ENCODE data around the gene NABP1. TPM values are rescaled to one million over a fixed set of nuclear protein-coding genes. Genes with fewer than 3 reads are reported as not detected.
A peak's percentile ranks its signal among the peaks of the same experiment; 100 is the strongest.

Gene NABP1
- total RNA-seq, 1 experiment from 2014 or later: 5.8 TPM

DNA sequence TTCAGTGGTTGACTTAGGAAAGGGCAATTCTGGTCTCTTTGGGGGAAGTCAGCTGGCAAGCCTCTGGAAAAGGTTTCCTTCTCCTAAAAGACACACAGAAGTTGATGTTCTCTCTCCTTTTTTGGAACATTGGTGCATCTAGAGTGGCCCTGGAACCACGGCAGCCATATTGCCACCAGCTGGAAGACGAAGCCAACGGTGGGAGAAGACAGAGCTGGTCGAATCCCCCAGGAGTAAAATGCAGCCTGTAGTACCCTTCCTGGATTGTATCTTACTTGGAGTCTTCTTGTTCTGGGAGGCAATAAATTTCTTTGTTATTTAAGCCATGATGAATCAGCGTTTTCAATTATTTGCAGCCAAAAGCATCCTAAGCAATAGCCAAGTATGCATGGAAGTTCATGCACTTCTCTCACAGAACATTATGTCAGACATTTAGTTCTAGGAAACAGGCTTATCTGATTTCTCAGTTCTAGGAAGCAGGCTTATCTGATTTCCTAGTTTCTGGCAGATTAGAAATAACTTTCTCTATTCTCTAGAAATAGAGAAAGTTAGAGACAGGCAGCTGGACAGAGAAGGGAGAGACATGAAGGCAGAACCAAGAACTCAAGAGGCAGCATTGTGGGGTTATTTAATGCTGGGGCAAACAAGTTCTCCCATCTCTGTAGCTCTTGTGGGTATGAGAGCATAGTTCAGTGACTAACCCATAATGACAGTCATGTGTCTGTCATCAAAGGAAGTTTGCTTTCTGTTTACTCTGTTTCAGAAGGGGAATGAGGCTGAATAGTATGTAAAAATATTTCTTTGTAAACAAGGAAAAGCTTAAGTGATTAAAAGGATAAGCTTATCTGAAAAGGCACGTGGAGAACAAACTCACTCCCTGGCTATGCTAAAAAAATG lies 40.5 kb upstream of the NABP1 start:
- ChIA-PET POLR2A (no interaction called here), CTCF (interaction anchor here (1.1 to 1.6 kb wide), 2 partner anchors 54 to 525 kb away, joined by 3 to 4 read pairs; no protein-coding TSS in a partner anchor)
- ATAC-seq: no peak
- Mint-ChIP-seq H3K27ac (peak overlapping the region; percentile 22; the same call in 1 of the 2 replicates), H3K4me1 (peaks cover 18% of the 10 kb centered on the region), H3K36me3 (no peaks in the 10 kb centered on the region; the same call in 1 of the 2 replicates), H3K27me3 (ENCODE audit: low read depth) (peaks cover 4% of the 10 kb centered on the region), H3K4me3 (no peak overlapping the region), H3K9me3 (peaks cover 6% of the 10 kb centered on the region; the same call in 1 of the 2 replicates)
- no peak for TF ChIP-seq MXD4 (CRISPR knock-in tag; IDR thresholded peaks at IDR 0.05; ENCODE audit: borderline replicate concordance)
- TF ChIP-seq, protein P1, sequence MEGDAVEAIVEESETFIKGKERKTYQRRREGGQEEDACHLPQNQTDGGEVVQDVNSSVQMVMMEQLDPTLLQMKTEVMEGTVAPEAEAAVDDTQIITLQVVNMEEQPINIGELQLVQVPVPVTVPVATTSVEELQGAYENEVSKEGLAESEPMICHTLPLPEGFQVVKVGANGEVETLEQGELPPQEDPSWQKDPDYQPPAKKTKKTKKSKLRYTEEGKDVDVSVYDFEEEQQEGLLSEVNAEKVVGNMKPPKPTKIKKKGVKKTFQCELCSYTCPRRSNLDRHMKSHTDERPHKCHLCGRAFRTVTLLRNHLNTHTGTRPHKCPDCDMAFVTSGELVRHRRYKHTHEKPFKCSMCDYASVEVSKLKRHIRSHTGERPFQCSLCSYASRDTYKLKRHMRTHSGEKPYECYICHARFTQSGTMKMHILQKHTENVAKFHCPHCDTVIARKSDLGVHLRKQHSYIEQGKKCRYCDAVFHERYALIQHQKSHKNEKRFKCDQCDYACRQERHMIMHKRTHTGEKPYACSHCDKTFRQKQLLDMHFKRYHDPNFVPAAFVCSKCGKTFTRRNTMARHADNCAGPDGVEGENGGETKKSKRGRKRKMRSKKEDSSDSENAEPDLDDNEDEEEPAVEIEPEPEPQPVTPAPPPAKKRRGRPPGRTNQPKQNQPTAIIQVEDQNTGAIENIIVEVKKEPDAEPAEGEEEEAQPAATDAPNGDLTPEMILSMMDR (IDR thresholded peaks at IDR 0.05): no peak
- TF ChIP-seq, protein P2, sequence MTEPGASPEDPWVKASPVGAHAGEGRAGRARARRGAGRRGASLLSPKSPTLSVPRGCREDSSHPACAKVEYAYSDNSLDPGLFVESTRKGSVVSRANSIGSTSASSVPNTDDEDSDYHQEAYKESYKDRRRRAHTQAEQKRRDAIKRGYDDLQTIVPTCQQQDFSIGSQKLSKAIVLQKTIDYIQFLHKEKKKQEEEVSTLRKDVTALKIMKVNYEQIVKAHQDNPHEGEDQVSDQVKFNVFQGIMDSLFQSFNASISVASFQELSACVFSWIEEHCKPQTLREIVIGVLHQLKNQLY (CRISPR knock-in tag; IDR thresholded peaks at IDR 0.05): no peak
- no peak for TF ChIP-seq GABPB1 (CRISPR knock-in tag; IDR thresholded peaks at IDR 0.05)
- TF ChIP-seq, protein P3, sequence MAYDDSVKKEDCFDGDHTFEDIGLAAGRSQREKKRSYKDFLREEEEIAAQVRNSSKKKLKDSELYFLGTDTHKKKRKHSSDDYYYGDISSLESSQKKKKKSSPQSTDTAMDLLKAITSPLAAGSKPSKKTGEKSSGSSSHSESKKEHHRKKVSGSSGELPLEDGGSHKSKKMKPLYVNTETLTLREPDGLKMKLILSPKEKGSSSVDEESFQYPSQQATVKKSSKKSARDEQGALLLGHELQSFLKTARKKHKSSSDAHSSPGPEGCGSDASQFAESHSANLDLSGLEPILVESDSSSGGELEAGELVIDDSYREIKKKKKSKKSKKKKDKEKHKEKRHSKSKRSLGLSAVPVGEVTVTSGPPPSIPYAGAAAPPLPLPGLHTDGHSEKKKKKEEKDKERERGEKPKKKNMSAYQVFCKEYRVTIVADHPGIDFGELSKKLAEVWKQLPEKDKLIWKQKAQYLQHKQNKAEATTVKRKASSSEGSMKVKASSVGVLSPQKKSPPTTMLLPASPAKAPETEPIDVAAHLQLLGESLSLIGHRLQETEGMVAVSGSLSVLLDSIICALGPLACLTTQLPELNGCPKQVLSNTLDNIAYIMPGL (CRISPR knock-in tag; IDR thresholded peaks at IDR 0.05): no peak
- TF ChIP-seq, protein P4, sequence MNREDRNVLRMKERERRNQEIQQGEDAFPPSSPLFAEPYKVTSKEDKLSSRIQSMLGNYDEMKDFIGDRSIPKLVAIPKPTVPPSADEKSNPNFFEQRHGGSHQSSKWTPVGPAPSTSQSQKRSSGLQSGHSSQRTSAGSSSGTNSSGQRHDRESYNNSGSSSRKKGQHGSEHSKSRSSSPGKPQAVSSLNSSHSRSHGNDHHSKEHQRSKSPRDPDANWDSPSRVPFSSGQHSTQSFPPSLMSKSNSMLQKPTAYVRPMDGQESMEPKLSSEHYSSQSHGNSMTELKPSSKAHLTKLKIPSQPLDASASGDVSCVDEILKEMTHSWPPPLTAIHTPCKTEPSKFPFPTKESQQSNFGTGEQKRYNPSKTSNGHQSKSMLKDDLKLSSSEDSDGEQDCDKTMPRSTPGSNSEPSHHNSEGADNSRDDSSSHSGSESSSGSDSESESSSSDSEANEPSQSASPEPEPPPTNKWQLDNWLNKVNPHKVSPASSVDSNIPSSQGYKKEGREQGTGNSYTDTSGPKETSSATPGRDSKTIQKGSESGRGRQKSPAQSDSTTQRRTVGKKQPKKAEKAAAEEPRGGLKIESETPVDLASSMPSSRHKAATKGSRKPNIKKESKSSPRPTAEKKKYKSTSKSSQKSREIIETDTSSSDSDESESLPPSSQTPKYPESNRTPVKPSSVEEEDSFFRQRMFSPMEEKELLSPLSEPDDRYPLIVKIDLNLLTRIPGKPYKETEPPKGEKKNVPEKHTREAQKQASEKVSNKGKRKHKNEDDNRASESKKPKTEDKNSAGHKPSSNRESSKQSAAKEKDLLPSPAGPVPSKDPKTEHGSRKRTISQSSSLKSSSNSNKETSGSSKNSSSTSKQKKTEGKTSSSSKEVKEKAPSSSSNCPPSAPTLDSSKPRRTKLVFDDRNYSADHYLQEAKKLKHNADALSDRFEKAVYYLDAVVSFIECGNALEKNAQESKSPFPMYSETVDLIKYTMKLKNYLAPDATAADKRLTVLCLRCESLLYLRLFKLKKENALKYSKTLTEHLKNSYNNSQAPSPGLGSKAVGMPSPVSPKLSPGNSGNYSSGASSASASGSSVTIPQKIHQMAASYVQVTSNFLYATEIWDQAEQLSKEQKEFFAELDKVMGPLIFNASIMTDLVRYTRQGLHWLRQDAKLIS (CRISPR knock-in tag; IDR thresholded peaks at IDR 0.05; ENCODE audit: borderline replicate concordance): no peak
- no peak for DNase-seq (ENCODE audit: low spot score)

DNA sequence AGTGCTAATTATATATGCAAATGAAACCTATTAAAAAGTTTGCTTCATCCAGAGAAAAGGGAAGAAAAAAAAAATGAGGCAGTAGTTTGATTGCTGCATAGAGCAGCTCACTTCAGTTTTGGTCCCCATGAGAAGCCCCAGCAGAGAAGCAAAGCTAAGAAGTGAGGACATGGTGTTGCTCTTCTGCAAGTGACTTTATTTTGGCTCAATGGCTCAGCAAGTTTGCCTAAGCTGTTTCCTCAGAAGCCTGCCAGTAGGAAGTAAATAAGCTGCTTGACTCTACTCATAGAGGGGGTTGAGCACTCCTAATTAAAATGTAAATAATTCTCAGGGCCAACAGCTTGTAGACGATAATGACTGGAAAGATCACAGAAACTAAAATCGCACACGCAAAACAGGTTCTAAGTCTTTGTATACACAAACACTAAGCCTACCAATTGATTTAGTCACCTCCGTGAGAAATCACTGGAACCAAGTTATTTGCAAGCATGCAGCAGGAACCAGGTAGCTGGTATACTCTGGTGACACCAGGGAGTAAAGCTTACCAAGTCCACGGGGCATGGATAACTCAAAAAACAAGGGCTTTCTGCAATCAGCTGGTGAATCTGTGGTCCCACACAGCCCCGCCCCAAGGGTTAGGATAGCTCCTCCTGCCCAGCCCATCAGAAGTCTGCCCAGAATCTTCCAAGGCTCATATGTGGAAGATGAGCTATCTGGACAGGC lies 39.7 kb upstream of the NABP1 start:
- ChIA-PET CTCF (interaction anchor here (0.5 to 1.6 kb wide), 3 partner anchors 53 to 524 kb away, joined by 3 to 4 read pairs (median 3); no protein-coding TSS in a partner anchor), POLR2A (no interaction called here)
- DNase-seq (ENCODE audit: low spot score) (no peak), ATAC-seq (peak; percentile 78)
- Mint-ChIP-seq H3K36me3 (no peaks in the 10 kb centered on the region; the same call in 1 of the 2 replicates), H3K4me3 (no peak overlapping the region), H3K4me1 (peaks cover 18% of the 10 kb centered on the region), H3K9me3 (peaks cover 6% of the 10 kb centered on the region; the same call in 1 of the 2 replicates), H3K27ac (peak overlapping the region; percentile 22; the same call in 1 of the 2 replicates), H3K27me3 (ENCODE audit: low read depth) (peaks cover 4% of the 10 kb centered on the region)
- TF ChIP-seq SOX15 (CRISPR knock-in tag; IDR thresholded peaks at IDR 0.05) (no peak), KAT7 (CRISPR knock-in tag; IDR thresholded peaks at IDR 0.05; ENCODE audit: borderline replicate concordance) (no peak), GRHL2 (CRISPR knock-in tag; IDR thresholded peaks at IDR 0.05; ENCODE audit: insufficient replicate concordance, severe bottlenecking) (no peak), ZNF232 (CRISPR knock-in tag; IDR thresholded peaks at IDR 0.05) (no peak), ATF1 (CRISPR knock-in tag; IDR thresholded peaks at IDR 0.05) (no peak)
- TF ChIP-seq, protein P5, sequence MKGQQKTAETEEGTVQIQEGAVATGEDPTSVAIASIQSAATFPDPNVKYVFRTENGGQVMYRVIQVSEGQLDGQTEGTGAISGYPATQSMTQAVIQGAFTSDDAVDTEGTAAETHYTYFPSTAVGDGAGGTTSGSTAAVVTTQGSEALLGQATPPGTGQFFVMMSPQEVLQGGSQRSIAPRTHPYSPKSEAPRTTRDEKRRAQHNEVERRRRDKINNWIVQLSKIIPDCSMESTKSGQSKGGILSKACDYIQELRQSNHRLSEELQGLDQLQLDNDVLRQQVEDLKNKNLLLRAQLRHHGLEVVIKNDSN (CRISPR knock-in tag; IDR thresholded peaks at IDR 0.05): no peak
- TF ChIP-seq, protein P6, sequence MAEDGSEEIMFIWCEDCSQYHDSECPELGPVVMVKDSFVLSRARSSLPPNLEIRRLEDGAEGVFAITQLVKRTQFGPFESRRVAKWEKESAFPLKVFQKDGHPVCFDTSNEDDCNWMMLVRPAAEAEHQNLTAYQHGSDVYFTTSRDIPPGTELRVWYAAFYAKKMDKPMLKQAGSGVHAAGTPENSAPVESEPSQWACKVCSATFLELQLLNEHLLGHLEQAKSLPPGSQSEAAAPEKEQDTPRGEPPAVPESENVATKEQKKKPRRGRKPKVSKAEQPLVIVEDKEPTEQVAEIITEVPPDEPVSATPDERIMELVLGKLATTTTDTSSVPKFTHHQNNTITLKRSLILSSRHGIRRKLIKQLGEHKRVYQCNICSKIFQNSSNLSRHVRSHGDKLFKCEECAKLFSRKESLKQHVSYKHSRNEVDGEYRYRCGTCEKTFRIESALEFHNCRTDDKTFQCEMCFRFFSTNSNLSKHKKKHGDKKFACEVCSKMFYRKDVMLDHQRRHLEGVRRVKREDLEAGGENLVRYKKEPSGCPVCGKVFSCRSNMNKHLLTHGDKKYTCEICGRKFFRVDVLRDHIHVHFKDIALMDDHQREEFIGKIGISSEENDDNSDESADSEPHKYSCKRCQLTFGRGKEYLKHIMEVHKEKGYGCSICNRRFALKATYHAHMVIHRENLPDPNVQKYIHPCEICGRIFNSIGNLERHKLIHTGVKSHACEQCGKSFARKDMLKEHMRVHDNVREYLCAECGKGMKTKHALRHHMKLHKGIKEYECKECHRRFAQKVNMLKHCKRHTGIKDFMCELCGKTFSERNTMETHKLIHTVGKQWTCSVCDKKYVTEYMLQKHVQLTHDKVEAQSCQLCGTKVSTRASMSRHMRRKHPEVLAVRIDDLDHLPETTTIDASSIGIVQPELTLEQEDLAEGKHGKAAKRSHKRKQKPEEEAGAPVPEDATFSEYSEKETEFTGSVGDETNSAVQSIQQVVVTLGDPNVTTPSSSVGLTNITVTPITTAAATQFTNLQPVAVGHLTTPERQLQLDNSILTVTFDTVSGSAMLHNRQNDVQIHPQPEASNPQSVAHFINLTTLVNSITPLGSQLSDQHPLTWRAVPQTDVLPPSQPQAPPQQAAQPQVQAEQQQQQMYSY (CRISPR knock-in tag; IDR thresholded peaks at IDR 0.05): no peak
- TF ChIP-seq, protein P7, sequence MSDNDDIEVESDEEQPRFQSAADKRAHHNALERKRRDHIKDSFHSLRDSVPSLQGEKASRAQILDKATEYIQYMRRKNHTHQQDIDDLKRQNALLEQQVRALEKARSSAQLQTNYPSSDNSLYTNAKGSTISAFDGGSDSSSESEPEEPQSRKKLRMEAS (CRISPR knock-in tag; IDR thresholded peaks at IDR 0.05): no peak
- TF ChIP-seq, protein P8, sequence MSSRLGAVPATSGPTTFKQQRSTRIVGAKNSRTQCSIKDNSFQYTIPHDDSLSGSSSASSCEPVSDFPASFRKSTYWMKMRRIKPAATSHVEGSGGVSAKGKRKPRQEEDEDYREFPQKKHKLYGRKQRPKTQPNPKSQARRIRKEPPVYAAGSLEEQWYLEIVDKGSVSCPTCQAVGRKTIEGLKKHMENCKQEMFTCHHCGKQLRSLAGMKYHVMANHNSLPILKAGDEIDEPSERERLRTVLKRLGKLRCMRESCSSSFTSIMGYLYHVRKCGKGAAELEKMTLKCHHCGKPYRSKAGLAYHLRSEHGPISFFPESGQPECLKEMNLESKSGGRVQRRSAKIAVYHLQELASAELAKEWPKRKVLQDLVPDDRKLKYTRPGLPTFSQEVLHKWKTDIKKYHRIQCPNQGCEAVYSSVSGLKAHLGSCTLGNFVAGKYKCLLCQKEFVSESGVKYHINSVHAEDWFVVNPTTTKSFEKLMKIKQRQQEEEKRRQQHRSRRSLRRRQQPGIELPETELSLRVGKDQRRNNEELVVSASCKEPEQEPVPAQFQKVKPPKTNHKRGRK (CRISPR knock-in tag; IDR thresholded peaks at IDR 0.05; ENCODE audit: borderline replicate concordance): no peak

Data from WTC11 (cell line).